HEK293T (cell line): ENCODE measurements around the gene CCDC51.

Experiments
- BHLHE40 ChIP-seq: fragments of 450-650 bp; IDR thresholded peaks from 2 replicates; pipeline ENCODE4 v1.6.1; 2016; ENCODE audit warnings: mild to moderate bottlenecking, moderate library complexity, borderline replicate concordance
- CTBP1 ChIP-seq: fragments of 450-650 bp; IDR thresholded peaks from 2 replicates; pipeline ENCODE4 v1.6.1; 2016; ENCODE audit warnings: borderline replicate concordance
- ELF4 ChIP-seq: fragments of 450-650 bp; IDR thresholded peaks from 2 replicates; pipeline ENCODE4 v1.6.1; 2017; ENCODE audit warnings: antibody characterized with exemption
- FOXK2 ChIP-seq: fragments of 450-650 bp; IDR thresholded peaks from 2 replicates; pipeline ENCODE4 v1.6.1; 2016; ENCODE audit warnings: mild to moderate bottlenecking
- FOXM1 ChIP-seq: fragments of 450-650 bp; IDR thresholded peaks from 2 replicates; pipeline ENCODE4 v1.6.1; 2017; ENCODE audit warnings: mild to moderate bottlenecking, borderline replicate concordance
- SUZ12 ChIP-seq: fragments of 450-650 bp; IDR thresholded peaks from 2 replicates; pipeline ENCODE4 v1.6.1; 2016; ENCODE audit warnings: mild to moderate bottlenecking
- TARDBP ChIP-seq: fragments of 450-650 bp; IDR thresholded peaks from 2 replicates; pipeline ENCODE4 v1.6.1; 2016
- ZNF384 ChIP-seq: fragments of 450-650 bp; IDR thresholded peaks from 2 replicates; pipeline ENCODE4 v1.6.1; 2016
- TF ChIP-seq, protein P1 (sequence below): fragments of 450-650 bp; IDR thresholded peaks from 2 replicates; pipeline ENCODE4 v1.6.1; 2016

DNA sequence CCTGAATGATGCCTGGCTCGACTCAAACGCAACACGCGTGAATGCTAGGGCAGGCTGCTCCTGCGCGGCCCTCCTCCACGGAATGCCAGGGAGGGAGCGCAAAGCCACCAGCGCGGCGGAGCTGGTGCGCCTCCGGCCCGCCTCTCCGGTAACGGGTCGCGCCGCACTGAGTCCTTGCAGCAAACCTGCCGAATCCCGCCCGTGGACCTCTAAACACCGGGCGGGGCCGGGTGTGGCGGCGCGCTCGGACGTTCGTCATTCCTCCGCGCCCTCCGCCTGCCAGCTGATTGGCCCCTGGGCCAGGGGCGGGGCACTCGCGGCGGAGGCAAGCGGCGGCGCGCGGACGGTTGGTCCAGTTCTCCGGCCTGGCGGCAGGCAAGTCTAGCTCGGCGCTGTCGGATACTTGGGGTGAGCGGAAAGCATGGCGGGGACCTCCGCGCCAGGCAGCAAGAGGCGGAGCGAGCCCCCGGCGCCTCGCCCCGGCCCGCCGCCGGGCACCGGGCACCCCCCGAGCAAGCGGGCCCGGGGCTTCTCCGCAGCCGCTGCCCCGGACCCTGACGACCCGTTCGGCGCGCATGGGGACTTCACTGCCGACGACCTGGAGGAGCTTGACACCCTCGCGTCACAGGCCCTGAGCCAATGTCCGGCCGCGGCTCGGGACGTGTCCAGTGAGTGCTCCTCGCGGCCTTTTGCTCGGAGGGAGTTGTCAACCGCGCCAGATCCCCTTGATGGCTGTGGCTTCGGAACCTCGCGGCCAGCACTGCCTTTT, 6.7 kb upstream of the CCDC51 start, which contains the start of gene ATRIP:
- TF ChIP-seq FOXM1, result no peak
- no peak for TF ChIP-seq SUZ12
- no peak for TF ChIP-seq BHLHE40
- TF ChIP-seq, protein P1, sequence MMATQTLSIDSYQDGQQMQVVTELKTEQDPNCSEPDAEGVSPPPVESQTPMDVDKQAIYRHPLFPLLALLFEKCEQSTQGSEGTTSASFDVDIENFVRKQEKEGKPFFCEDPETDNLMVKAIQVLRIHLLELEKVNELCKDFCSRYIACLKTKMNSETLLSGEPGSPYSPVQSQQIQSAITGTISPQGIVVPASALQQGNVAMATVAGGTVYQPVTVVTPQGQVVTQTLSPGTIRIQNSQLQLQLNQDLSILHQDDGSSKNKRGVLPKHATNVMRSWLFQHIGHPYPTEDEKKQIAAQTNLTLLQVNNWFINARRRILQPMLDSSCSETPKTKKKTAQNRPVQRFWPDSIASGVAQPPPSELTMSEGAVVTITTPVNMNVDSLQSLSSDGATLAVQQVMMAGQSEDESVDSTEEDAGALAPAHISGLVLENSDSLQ, result peak; percentile 83
- no peak for TF ChIP-seq ZNF384
- no peak for TF ChIP-seq ELF4
- TF ChIP-seq FOXK2, result no peak
- TF ChIP-seq TARDBP, result no peak
- TF ChIP-seq CTBP1, result no peak
